GM10266 (cell line): ENCODE measurements around the gene PLTP.

Experiments used
- DNase-seq: peaks from one replicate; pipeline ENCODE4 v3.0.0; 2012; ENCODE audit errors: extremely low spot score
- TF ChIP-seq, protein P1 (sequence below): IDR thresholded peaks from 2 replicates; pipeline ENCODE4 v1.5.1; 2012; ENCODE audit warnings: mild to moderate bottlenecking, low read depth; ENCODE audit not compliant: control insufficient read depth, insufficient read depth; ENCODE audit errors: missing control alignments

PLTP gene

DNA sequence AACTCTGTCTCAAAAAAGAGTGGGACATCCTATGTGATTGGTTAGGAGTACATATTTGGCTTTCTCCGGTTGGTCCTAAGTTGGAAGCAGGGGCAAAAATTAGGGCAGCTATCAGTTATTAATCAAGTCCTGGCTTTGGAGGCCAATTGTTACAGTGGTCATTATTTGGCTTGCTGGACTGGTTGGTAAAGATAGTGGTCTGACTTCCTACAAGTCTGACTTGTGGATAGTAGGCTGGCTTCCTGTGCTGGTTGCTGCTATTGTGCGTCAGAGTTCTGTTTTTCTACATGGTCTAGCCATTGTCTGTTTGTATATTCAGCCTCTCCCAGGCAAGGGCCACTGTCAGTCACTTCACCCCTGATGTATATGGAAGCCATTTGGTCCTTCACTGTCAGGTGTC, 61.7 kb downstream of the PLTP start:
- DNase-seq: no peak
- TF ChIP-seq, protein P1, sequence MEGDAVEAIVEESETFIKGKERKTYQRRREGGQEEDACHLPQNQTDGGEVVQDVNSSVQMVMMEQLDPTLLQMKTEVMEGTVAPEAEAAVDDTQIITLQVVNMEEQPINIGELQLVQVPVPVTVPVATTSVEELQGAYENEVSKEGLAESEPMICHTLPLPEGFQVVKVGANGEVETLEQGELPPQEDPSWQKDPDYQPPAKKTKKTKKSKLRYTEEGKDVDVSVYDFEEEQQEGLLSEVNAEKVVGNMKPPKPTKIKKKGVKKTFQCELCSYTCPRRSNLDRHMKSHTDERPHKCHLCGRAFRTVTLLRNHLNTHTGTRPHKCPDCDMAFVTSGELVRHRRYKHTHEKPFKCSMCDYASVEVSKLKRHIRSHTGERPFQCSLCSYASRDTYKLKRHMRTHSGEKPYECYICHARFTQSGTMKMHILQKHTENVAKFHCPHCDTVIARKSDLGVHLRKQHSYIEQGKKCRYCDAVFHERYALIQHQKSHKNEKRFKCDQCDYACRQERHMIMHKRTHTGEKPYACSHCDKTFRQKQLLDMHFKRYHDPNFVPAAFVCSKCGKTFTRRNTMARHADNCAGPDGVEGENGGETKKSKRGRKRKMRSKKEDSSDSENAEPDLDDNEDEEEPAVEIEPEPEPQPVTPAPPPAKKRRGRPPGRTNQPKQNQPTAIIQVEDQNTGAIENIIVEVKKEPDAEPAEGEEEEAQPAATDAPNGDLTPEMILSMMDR: no peak

DNA sequence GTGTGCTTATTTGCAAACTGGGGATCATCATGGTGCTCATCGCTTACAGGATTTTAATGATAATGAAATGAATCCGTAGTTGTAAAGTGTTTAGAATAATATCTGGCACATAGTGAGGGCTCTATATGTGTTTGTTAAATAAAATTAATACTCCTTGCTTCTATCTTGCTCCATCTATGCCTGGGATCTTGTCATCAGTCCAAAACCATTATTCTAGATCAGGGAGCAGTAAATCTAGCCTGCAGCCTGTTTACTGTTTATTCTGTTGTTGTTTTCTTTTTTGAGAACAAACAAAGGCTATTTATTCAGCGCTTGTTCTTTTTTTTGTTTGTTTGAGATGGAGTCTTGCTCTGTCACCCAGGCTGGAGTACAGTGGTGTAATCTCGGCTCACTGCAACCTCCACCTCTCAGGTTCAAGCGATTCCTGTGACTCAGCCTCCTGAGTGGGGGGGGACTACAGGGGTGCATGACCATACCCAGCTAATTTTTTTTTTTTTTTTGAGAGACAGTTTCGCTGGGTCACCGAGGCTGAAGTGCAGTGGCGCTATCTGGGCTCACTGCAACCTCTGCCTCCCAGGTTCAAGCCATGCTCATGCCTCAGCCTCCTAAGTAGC, 62.9 kb downstream of the PLTP start:
- no peak for DNase-seq
- TF ChIP-seq, protein P1: no peak
